Activated CD8-positive, alpha-beta memory T cell treated with anti-CD3 and anti-CD28 coated beads for 36 hours (primary cell): ENCODE data around the gene HK1. TPM values are rescaled to one million over a fixed set of nuclear protein-coding genes. Genes with fewer than 3 reads are reported as not detected.

Experiments used
- CTCF ChIA-PET: fragments of 350-600 bp; sonication (Branson Sonifier 250); formaldehyde crosslinking; loops from one replicate; lab custom pipeline; 2021; ENCODE audit warnings: antibody characterized with exemption; lab: Charles Lee
- POLR2A ChIA-PET: fragments of 350-600 bp; sonication (Branson Sonifier 250); formaldehyde crosslinking; loops from one replicate; lab custom pipeline; 2021; ENCODE audit warnings: antibody characterized with exemption; lab: Charles Lee
- total RNA-seq, 2 experiments: library from RNA; stranded (reverse); gene quantifications; one replicate each; pipeline ENCODE4 v1.2.3, GENCODE V29; 2021

The HK1 gene
- total RNA-seq: 100 to 1,000 TPM; 238 TPM

GRCh38 chr10:69278446-69278963 lies at the start of gene HK1:
Gene HK1 (plus strand): TSS chr10:69278496.
- ChIA-PET CTCF (no interaction called here), POLR2A (no interaction called here)

GRCh38 chr10:69229616-69229916 lies 48.7 kb upstream of the HK1 start:
- ChIA-PET POLR2A (interaction anchor here (0.6 to 1.7 kb wide), 3 partner anchors 9 to 148 kb away, joined by 3 to 7 read pairs (median 4); no protein-coding TSS in a partner anchor), CTCF (interaction anchor here (0.8 to 1.4 kb wide), 6 partner anchors 8 to 274 kb away, joined by 3 to 4 read pairs (median 3); partner anchors contain the start of gene DDX21)

- POLR2A ChIA-PET: interaction anchor here (0.6 to 1.7 kb wide), 3 partner anchors 8 to 147 kb away, joined by 3 to 7 read pairs (median 4); no protein-coding TSS in a partner anchor
- CTCF ChIA-PET: no interaction called here
Observed at GRCh38 chr10:69230128-69230527, 48.2 kb upstream of the HK1 start.

GRCh38 chr10:69232252-69232651 lies 46.0 kb upstream of the HK1 start:
- POLR2A ChIA-PET: no interaction called here
- CTCF ChIA-PET: interaction anchor here (1.2 to 1.5 kb wide), 3 partner anchors 10 to 160 kb away, joined by 3 to 4 read pairs (median 4); no protein-coding TSS in a partner anchor

GRCh38 chr10:69232736-69233480 lies 45.4 kb upstream of the HK1 start:
- ChIA-PET POLR2A (no interaction called here), CTCF (interaction anchor here (0.6 to 1.2 kb wide), 4 partner anchors 18 to 175 kb away, joined by 4 to 6 read pairs (median 4); no protein-coding TSS in a partner anchor)

- POLR2A ChIA-PET: no interaction called here
- CTCF ChIA-PET: interaction anchor here (1.2 to 1.4 kb wide), 2 partner anchors 85 to 174 kb away, joined by 3 read pairs; no protein-coding TSS in a partner anchor
Observed at GRCh38 chr10:69234447-69234846, 43.8 kb upstream of the HK1 start.

GRCh38 chr10:69237528-69238159 lies 40.7 kb upstream of the HK1 start:
- POLR2A ChIA-PET: interaction anchor here (1.5 kb wide), 1 partner anchor 8 kb away, joined by 3 read pairs; no protein-coding TSS in a partner anchor
- CTCF ChIA-PET: interaction anchor here (0.9 to 4.7 kb wide), 6 partner anchors 8 to 269 kb away, joined by 3 to 33 read pairs (median 4); no protein-coding TSS in a partner anchor

GRCh38 chr10:69239136-69239535 lies 39.2 kb upstream of the HK1 start:
- ChIA-PET CTCF (interaction anchor here (0.6 to 4.7 kb wide), 8 partner anchors 35 to 169 kb away, joined by 3 to 33 read pairs (median 4); no protein-coding TSS in a partner anchor), POLR2A (interaction anchor here (1.5 kb wide), 1 partner anchor 10 kb away, joined by 3 read pairs; no protein-coding TSS in a partner anchor)

GRCh38 chr10:69239816-69240434 lies 38.4 kb upstream of the HK1 start:
- ChIA-PET POLR2A (no interaction called here), CTCF (interaction anchor here (0.9 to 4.7 kb wide), 5 partner anchors 80 to 163 kb away, joined by 3 to 33 read pairs (median 10); no protein-coding TSS in a partner anchor)

GRCh38 chr10:69240455-69240854 lies 37.8 kb upstream of the HK1 start:
- ChIA-PET POLR2A (no interaction called here), CTCF (interaction anchor here (3.4 kb wide), 1 partner anchor 152 kb away, joined by 10 read pairs; no protein-coding TSS in a partner anchor)

- POLR2A ChIA-PET: no interaction called here
- CTCF ChIA-PET: interaction anchor here (0.7 to 3.4 kb wide), 3 partner anchors 31 to 341 kb away, joined by 3 to 10 read pairs (median 4); no protein-coding TSS in a partner anchor
Observed at GRCh38 chr10:69241575-69241974, 36.7 kb upstream of the HK1 start.

- ChIA-PET CTCF (interaction anchor here (0.7 to 3.4 kb wide), 3 partner anchors 30 to 342 kb away, joined by 3 to 10 read pairs (median 4); no protein-coding TSS in a partner anchor), POLR2A (interaction anchor here (0.6 kb wide), 1 partner anchor 187 kb away, joined by 5 read pairs; no protein-coding TSS in a partner anchor)
Observed at GRCh38 chr10:69242040-69242851, 36.0 kb upstream of the HK1 start.

- POLR2A ChIA-PET: interaction anchor here (0.6 kb wide), 1 partner anchor 187 kb away, joined by 5 read pairs; no protein-coding TSS in a partner anchor
- CTCF ChIA-PET: interaction anchor here (0.9 to 3.4 kb wide), 2 partner anchors 30 to 150 kb away, joined by 4 to 10 read pairs; no protein-coding TSS in a partner anchor
Observed at GRCh38 chr10:69242852-69243212, 35.5 kb upstream of the HK1 start.

- ChIA-PET POLR2A (no interaction called here), CTCF (interaction anchor here (3.4 kb wide), 1 partner anchor 149 kb away, joined by 10 read pairs; no protein-coding TSS in a partner anchor)
Observed at GRCh38 chr10:69243817-69244216, 34.5 kb upstream of the HK1 start.

- POLR2A ChIA-PET: no interaction called here
Observed at GRCh38 chr10:69246036-69246435, 32.3 kb upstream of the HK1 start.

GRCh38 chr10:69246581-69247312 lies 31.5 kb upstream of the HK1 start:
- POLR2A ChIA-PET: no interaction called here

More at GRCh38 chr10:69246036-69246435, 32.3 kb upstream of the HK1 start:
- CTCF ChIA-PET: interaction anchor here (0.6 to 1.9 kb wide), 3 partner anchors 74 to 147 kb away, joined by 3 to 5 read pairs (median 3); no protein-coding TSS in a partner anchor

GRCh38 chr10:69247313-69247710 lies 31.0 kb upstream of the HK1 start:
- ChIA-PET CTCF (interaction anchor here (1.9 kb wide), 1 partner anchor 146 kb away, joined by 5 read pairs; no protein-coding TSS in a partner anchor), POLR2A (no interaction called here)

More at GRCh38 chr10:69246581-69247312, 31.5 kb upstream of the HK1 start:
- CTCF ChIA-PET: interaction anchor here (0.5 to 1.9 kb wide), 4 partner anchors 73 to 146 kb away, joined by 3 to 5 read pairs (median 3); no protein-coding TSS in a partner anchor
